HCT116 (cell line): ENCODE data around the gene DNM3. TPM values are rescaled to one million over a fixed set of nuclear protein-coding genes. Genes with fewer than 3 reads are reported as not detected.

Experiments
- ATAC-seq: fragments of 200-7000 bp; cut with Tn5 transposase; 2 replicates; pipeline ENCODE4 v1.9.1; 2020; ENCODE audit warnings: mild to moderate bottlenecking, moderate library complexity
- BruUV-seq: library from RNA; stranded (reverse); fragments of 400-500 nt; replicated peaks from 2 replicates; lab custom pipeline; 2021; lab: Mats Ljungman, UMichigan
- CTCF ChIA-PET: fragments of 300-600 bp; sonication (Branson Sonifier 250); formaldehyde crosslinking; loops from one replicate; lab custom pipeline; 2021; ENCODE audit warnings: antibody characterized with exemption; lab: Charles Lee
- POLR2A ChIA-PET: fragments of 300-600, 350-600 bp; sonication (Branson Sonifier 250); formaldehyde crosslinking; loops from one replicate; lab custom pipeline; 2021; ENCODE audit warnings: antibody characterized with exemption; lab: Charles Lee
- RAD21 ChIA-PET, 2 experiments: fragments of 300-600 bp; sonication (Branson Sonifier 250); formaldehyde crosslinking; loops; one replicate each; lab custom pipeline; 2023; ENCODE audit warnings: low total read pairs in 2 of 2; ENCODE audit not compliant: uncharacterized antibody in 2 of 2, unreplicated experiment in 2 of 2, low non-redundant PET in 1 of 2; lab: Charles Lee
- DNase-seq: peaks from one replicate; pipeline ENCODE4 v3.0.0-alpha.2; 2010; ENCODE audit warnings: low read depth, low spot score
- H2AFZ ChIP-seq: fragments of 200-600 bp; shearing (Covaris generic), sonication (generic); 2 replicates; pipeline ENCODE4 v1.6.1; 2017; ENCODE audit warnings: low read depth, mixed run types, mixed read lengths, antibody characterized with exemption, low read length; ENCODE audit not compliant: poor library complexity, severe bottlenecking
- H3K27ac ChIP-seq: 2 replicates; pipeline ENCODE4 v1.5.1; 2012; ENCODE audit warnings: low read depth, low read length
- H3K27me3 ChIP-seq: fragments of 200-600 bp; sonication (generic); 2 replicates; pipeline ENCODE4 v1.6.1; 2016; ENCODE audit warnings: mixed run types, low read length, mixed read lengths; ENCODE audit not compliant: insufficient read depth
- H3K36me3 ChIP-seq, 2 experiments: fragments of 200-500 bp in 1 of 2; fragments of 200-600 bp in 1 of 2; sonication (Bioruptor generic) in 1 of 2; sonication (generic) in 1 of 2; 2 replicates each; pipeline versions ENCODE4 v1.5.1 to v1.6.1; 2014 to 2016; ENCODE audit warnings: low read length in 2 of 2, inconsistent platforms in 1 of 2, mixed read lengths in 1 of 2, mixed run types in 1 of 2; ENCODE audit not compliant: insufficient read depth in 2 of 2, control insufficient read depth in 1 of 2
- H3K4me1 ChIP-seq, 2 experiments: fragments of 200-600 bp in 1 of 2; sonication (generic) in 1 of 2; 2 replicates each; pipeline versions ENCODE4 v1.5.1 to v1.6.1; 2012 to 2017; ENCODE audit warnings: low read length in 2 of 2, inconsistent platforms in 1 of 2, mild to moderate bottlenecking in 1 of 2, mixed read lengths in 1 of 2, mixed run types in 1 of 2, moderate library complexity in 1 of 2; ENCODE audit not compliant: insufficient read depth in 2 of 2, control insufficient read depth in 1 of 2
- H3K4me2 ChIP-seq: fragments of 200-600 bp; sonication (generic); 2 replicates; pipeline ENCODE4 v1.6.1; 2017; ENCODE audit warnings: mixed run types, low read length, mixed read lengths
- H3K4me3 ChIP-seq, 2 experiments: fragments of 200-600 bp in 1 of 2; sonication (generic) in 1 of 2; replicated peaks in 1 of 2; 2 replicates each; pipeline ENCODE4 v1.5.1; 2011 to 2016; ENCODE audit warnings: low read length in 2 of 2, control low read depth in 1 of 2, low read depth in 1 of 2, mild to moderate bottlenecking in 1 of 2, mixed read lengths in 1 of 2, mixed run types in 1 of 2
- H3K79me2 ChIP-seq: fragments of 200-600 bp; sonication (generic); 2 replicates; pipeline ENCODE4 v1.6.1; 2017; ENCODE audit warnings: mild to moderate bottlenecking, mixed run types, low read length, moderate library complexity, mixed read lengths; ENCODE audit not compliant: insufficient read depth
- H3K9ac ChIP-seq: fragments of 200-600 bp; sonication (generic); 2 replicates; pipeline ENCODE4 v1.6.1; 2016; ENCODE audit warnings: low read length, mixed read lengths
- H3K9me2 ChIP-seq: fragments of 200-600 bp; sonication (generic), shearing (Covaris generic); 2 replicates; pipeline ENCODE4 v1.6.1; 2017; ENCODE audit warnings: mixed run types, mild to moderate bottlenecking, moderate library complexity; ENCODE audit not compliant: insufficient read depth
- H3K9me3 ChIP-seq, 2 experiments: fragments of 200-500 bp in 1 of 2; fragments of 200-600 bp in 1 of 2; sonication (Bioruptor generic) in 1 of 2; sonication (generic) in 1 of 2; 2 replicates each; pipeline ENCODE4 v1.6.1; 2014 to 2017; ENCODE audit warnings: low read length in 2 of 2, mixed read lengths in 2 of 2, inconsistent platforms in 1 of 2, low read depth in 1 of 2, mild to moderate bottlenecking in 1 of 2, mixed run types in 1 of 2, moderate library complexity in 1 of 2; ENCODE audit not compliant: control insufficient read depth in 1 of 2, insufficient read depth in 1 of 2
- H4K20me1 ChIP-seq: fragments of 200-600 bp; sonication (generic), shearing (Covaris generic); 2 replicates; pipeline ENCODE4 v1.6.1; 2017; ENCODE audit warnings: mixed run types, mild to moderate bottlenecking, moderate library complexity; ENCODE audit not compliant: insufficient read depth
- CTCF ChIP-seq, 3 experiments: fragments of 200-600 bp in 1 of 3; sonication (generic) in 1 of 3; IDR thresholded peaks in 2 of 3; conservative IDR thresholded peaks in 1 of 3; 2 replicates each; pipeline ENCODE4 v1.5.1; 2012 to 2017; ENCODE audit warnings: low read depth in 2 of 3, low read length in 2 of 3, antibody characterized with exemption in 1 of 3, borderline replicate concordance in 1 of 3, control low read depth in 1 of 3, mild to moderate bottlenecking in 1 of 3, mixed read lengths in 1 of 3, mixed run types in 1 of 3, moderate library complexity in 1 of 3; ENCODE audit not compliant: insufficient read depth in 1 of 3
- EGR1 ChIP-seq: IDR thresholded peaks from 2 replicates; pipeline ENCODE4 v1.6.1; 2012; ENCODE audit warnings: low read depth
- EZH2phosphoT487 ChIP-seq: fragments of 200-600 bp; IDR thresholded peaks from 2 replicates; pipeline ENCODE4 v1.6.1; 2018; ENCODE audit warnings: antibody characterized with exemption, borderline replicate concordance
- POLR2A ChIP-seq: IDR thresholded peaks from 2 replicates; pipeline ENCODE4 v1.7.0; 2011; ENCODE audit warnings: borderline replicate concordance; ENCODE audit not compliant: insufficient read depth, insufficient read length; ENCODE audit errors: extremely low read depth
- REST ChIP-seq: IDR thresholded peaks from 2 replicates; pipeline ENCODE4 v1.6.1; 2012; ENCODE audit warnings: low read depth
- SRF ChIP-seq: IDR thresholded peaks from 2 replicates; pipeline ENCODE4 v1.6.1; 2012; ENCODE audit warnings: low read depth
- TCF7L2 ChIP-seq: IDR thresholded peaks from 2 replicates; pipeline ENCODE4 v1.7.0; 2011; ENCODE audit warnings: borderline replicate concordance, inconsistent platforms; ENCODE audit not compliant: insufficient read depth, insufficient read length; ENCODE audit errors: extremely low read depth
- intact Hi-C: fragments of 100-400 bp; cut with micrococcal nuclease; formaldehyde crosslinking; loops from 2 replicates; pipeline ENCODE4 v1.10.0; 2022
- total RNA-seq: library from RNA; stranded (reverse); gene quantifications from one replicate; pipeline ENCODE4 v1.2.1, GENCODE V29; 2021; ENCODE audit not compliant: unreplicated experiment

The DNM3 gene
- total RNA-seq, 1 experiment from 2014 or later = 3.1 TPM

- TF ChIP-seq SRF (no peak), REST (no peak), POLR2A (no peak), TCF7L2 (no peak), CTCF (IDR thresholded peaks at IDR 0.05 in 2 of 3, conservative IDR thresholded peaks at IDR 0.05 in 1 of 3; ENCODE audit: borderline replicate concordance in 1 of 3, insufficient read depth in 1 of 3, low read depth in 2 of 3, low read length in 2 of 3) (no peak), EZH2phosphoT487 (no peak), EGR1 (no peak)
- Histone ChIP-seq H4K20me1 (no peaks in the 10 kb centered on the region), H3K4me2 (no peak overlapping the region), H3K27me3 (no peaks in the 10 kb centered on the region), H3K9me2 (no peaks in the 10 kb centered on the region), H3K4me3 (no peak overlapping the region), H3K79me2 (no peaks in the 10 kb centered on the region), H3K36me3 (no peaks in the 10 kb centered on the region), H3K27ac (no peak overlapping the region), H3K9ac (no peak overlapping the region), H3K9me3 (no peaks in the 10 kb centered on the region), H3K4me1 (no peaks in the 10 kb centered on the region), H2AFZ (no peak overlapping the region)
- CTCF ChIA-PET = no interaction called here
- DNase-seq (no peak), ATAC-seq (no peak)
- POLR2A ChIA-PET = no interaction called here
- no TSS peak for BruUV-seq
- RAD21 ChIA-PET = no interaction called here
- intact Hi-C loops = no loop called here
These were observed 31.5 kb upstream of the DNM3 start for GRCh38 chr1:171809834-171810233.
